NK-92 (cell line): ENCODE results near the gene DHRS1.
A peak's percentile ranks its signal among the peaks of the same experiment; 100 is the strongest.
"Not testable (repeated sequence)": the region's sequence is repeated elsewhere in the genome, so short reads cannot be mapped to it uniquely, and the experiment has no call there.

Source experiments
- DNase-seq: peaks from one replicate; lab custom pipeline; 2025; ENCODE audit not compliant: unreplicated experiment; lab: John Stamatoyannopoulos, UW

The DHRS1 gene

DNA sequence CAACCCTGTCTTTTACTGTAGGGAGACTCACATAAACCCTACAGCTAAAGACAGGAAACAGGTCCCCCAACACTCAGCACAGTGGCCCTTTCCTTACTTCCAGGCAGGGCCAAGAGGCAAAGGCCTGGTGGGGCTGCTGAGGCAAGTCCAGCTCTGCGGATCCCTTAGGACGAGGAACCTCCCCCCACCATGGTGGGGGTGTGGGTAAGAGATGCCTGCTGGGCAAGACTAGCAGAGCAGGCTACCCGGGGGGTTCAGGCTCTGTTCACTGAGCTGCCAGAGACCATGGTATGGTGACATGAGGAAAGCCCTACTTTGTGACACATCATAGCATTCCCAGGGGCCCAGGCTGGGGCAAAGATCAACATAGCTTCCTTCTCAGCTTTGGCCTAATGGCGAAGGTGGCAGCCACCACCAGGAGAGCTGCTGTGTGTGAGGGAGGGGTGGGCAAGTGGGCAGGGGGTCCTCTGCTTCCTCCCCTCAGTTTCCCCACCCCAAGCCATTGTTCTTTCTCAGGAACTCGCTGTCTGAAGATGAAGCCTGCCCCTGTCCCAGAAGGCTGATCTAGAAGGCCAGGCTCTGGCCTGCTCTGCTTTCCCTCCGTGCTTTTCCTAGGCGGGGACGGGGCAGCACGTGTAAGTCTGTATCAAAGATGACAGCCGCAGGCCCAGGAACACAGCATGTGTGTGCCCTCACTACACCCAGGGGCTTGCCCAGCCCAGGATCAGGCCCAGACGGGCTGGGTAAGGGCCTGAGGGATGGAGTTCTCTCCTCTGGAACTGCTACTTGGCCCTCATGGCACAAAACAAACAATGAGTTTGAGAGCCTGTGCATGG is 47.1 kb downstream of the DHRS1 start:
- DNase-seq, result no peak

DNA sequence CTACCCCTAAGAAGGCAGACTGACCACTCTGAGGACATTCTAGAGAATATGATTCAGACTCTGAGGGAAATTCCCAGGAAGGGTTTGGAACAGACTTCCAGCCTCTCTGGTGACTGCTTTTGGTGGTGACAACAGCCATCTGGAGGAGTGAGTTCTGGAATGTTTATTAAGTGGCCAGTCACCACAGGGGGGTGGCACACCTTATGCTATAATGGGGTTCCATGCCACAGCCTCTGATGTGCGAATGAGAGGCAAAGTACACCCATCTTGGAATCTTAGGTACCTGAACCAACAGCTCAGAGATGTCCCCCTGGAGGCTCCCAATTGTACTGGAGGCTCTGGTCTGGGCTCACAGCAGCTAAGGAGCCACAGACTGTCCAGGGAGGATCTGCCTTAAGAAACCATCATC is 47.7 kb downstream of the DHRS1 start:
- DNase-seq, result no peak

DNA sequence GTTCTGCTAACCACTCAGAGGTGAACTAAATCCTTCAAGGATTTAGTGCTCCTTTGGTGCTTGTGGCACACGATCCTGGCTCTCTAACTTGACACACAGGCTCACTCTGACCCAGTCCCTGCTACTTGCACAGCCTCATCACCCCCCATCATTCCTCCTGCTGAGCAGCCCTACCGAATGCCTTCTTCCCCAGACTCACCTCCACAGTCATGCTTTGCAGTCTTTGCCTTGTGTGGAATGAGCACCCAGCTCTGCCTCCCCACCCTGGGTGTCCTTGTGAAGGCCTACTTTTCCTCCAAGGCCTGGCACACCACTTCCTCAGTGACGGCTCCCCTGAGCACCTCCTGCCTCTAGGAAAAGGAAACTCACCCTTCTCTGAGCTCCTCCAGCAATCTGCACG is 49.2 kb downstream of the DHRS1 start:
- no peak for DNase-seq

DNA sequence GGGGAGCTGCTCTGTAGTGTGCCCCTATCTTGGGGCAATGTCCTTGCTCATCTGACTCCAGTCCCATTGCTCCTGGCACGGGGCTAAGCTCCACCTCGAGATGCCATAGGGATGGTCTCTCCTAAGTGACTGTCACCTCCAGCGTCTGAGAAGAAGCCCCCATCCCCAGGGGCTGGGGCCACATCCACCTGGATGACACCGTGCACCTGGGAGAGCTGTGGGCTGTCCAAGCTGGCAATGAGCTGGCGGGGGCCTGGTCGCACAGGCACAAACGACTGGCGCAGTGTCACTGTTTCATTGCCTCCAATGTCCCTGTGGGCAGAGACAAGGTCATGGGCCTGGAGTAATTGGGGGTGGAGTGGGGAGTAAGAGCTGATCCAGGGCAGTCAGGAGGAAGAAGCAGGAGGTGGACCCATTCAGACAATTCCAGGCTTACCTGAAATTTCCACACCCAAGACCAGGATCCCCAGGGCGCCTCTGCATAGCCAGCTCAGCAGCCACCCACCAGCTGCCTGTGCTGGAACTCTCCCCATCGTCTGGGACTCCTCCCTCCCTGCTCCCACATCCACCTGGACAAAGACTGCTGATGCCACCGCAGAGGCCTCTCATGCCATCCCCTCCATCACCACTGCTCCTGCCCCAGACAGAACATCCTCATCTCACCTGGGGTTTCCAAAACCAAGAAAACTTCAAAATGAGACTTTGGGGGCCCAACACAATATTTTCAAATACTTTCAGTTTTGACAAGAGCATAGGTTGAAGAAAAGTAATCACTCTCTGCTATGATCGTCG is 50.2 kb downstream of the DHRS1 start:
- DNase-seq, result no peak

DNA sequence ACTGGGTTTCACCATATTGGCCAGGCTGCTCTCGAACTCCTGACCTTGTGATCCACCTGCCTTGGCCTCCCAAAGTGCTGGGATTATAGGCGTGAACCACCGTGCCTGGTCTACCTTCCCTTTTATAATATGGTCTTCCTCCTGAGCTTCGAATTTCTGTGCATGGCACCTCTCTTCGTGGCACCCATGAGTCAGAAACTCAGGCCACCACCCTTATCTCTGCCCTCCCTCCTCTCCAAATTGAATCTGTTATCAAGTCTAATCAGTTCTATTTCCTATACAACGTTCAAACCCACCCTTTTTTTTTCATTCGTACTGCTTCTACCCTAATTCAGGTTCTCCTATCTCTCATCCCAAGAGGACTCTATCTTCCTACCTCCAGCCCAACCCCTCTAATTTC is 52.2 kb downstream of the DHRS1 start:
- DNase-seq, result no peak

DNA sequence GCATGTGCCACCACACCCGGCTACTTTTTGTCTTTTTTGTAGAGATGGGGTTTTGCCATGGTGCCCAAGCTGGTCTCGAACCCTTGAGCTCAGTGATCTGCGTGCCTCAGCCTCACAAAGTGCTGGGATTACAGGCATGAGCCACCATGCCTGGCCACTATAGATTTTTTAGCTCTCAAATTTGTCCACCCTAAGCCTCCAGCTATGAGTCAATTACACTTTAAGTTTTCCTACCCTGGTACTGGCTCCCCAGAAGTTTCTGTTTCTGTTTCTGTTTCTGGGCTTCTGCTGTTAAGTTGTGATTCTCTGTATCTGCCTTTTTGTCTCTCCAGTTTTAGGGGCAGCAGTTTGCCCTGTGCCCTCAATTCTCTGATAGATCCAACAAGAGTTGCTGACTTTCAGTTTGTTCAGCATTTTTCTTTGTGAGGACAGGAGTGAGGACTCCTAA is 52.8 kb downstream of the DHRS1 start:
- no peak for DNase-seq

DNA sequence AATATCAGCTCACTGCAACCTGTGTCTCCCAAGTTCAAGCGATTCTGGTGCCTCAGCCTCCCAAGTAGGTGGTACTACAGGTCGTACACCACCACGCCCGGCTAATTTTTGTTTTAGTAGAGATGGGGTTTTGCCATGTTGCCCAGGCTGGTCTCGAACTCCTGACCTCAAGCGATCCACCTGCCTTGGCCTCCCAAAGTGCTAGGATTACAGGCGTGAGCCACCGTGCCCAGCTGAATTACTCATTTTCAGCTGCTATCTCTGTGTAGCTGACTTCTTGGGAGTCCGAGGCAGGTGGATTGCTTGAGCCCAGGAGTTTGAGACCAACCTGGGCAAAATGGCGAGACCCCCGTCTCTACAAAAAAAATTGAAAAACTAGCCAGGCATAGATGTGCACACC is 54.2 kb downstream of the DHRS1 start:
- not testable (repeated sequence) for DNase-seq

DNA sequence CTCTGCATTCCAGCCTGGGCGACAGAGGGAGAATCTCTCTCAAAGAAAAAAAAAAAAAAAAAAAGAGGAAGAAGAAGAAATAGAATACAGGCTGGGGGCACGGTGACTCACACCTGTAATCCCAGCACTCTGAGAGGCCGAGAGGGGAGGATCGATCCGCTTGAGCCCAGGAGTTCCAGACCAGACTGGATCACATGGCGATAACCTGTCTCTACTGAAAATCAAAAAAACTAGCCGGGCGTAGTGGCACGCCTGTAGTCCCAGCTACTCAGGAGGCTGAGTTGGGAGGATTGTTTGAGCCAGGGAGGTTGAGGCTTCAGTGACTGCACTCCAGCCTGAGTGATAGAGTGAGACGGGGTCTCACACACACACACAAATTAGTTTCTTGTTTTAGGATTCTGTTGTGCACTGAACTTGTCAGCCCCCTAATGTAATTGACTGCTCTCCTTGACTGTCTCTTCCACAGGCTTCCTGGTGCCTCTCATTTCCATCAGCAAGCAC is 56.2 kb downstream of the DHRS1 start:
- no peak for DNase-seq

DNA sequence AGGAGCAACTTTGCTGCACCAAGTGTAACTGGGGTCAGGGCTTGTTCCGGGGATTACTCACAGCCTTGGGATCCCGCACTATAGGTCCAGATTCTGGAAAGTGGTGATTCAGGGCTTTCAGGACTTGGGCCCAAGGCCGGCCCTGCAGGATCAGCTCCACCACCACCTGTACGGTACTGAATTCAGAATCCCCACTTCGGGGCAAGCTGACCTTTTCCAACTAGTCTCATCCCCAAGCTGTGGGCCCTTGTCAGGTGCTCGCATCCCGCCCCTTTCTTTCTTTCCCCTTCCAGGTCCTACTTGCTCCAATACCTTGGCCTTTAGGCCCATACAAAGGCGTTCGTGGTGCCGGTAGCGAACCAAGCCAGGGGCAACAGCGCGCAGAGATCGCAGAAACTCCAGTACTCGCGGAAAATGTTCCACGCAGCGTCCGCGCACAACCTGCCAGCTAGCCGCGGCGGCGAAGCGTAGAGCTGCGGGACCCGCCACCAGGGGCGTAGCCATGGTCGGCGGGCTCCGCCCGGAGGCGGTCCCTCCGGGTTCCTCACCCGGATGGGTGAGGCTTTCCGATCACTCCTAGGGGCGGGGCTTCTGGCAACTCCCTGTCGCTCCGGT is 57.6 kb downstream of the DHRS1 start:
- DNase-seq, result peak; percentile 75
